ENCODE results near the gene STK10. TPM values are rescaled to one million over a fixed set of nuclear protein-coding genes. Genes with fewer than 3 reads are reported as not detected.
A peak's percentile ranks its signal among the peaks of the same experiment; 100 is the strongest.

The STK10 gene
- total and polyA plus RNA-seq, 2 donors (not counting 1 experiment from before 2014, with no cell fraction given), result 97.9 to 253 TPM

GRCh38 chr5:172063463-172064235 lies 124.4 kb downstream of the STK10 start:
- Histone ChIP-seq H3K9me3 (ENCODE audit: control extremely low read depth in 1 of 3, control insufficient read depth in 2 of 3, insufficient read depth in 1 of 3, low read length in 2 of 3) (peaks cover 0 to 3% (median 0%) of the 10 kb centered on the region in 3 donors), H3K27ac (ENCODE audit: low read length in 2 of 2) (no peak overlapping the region), H3K9ac (ENCODE audit: low read length) (no peak overlapping the region), H4K20me1 (ENCODE audit: control insufficient read depth, insufficient read depth, low read length, poor library complexity, severe bottlenecking) (peaks cover 23% of the 10 kb centered on the region), H3K4me2 (replicated peaks; ENCODE audit: low read depth, low read length, poor library complexity, severe bottlenecking) (no peak overlapping the region), H3K27me3 (replicated peaks in 1 of 4; ENCODE audit: control extremely low read depth in 1 of 4, control insufficient read depth in 3 of 4, insufficient read depth in 4 of 4, low read length in 3 of 4) (no peaks in the 10 kb centered on the region), H3K79me2 (ENCODE audit: control insufficient read depth, insufficient read depth, low read length) (peaks cover 25% of the 10 kb centered on the region), H3K4me3 (ENCODE audit: control extremely low read depth in 1 of 5, extremely low read depth in 1 of 5, insufficient read depth in 1 of 5, low read depth in 2 of 5, low read length in 4 of 5) (no peak overlapping the region), H2AFZ (ENCODE audit: insufficient read depth, low read depth, low read length, poor library complexity, severe bottlenecking) (no peak overlapping the region), H3K36me3 (replicated peaks in 1 of 2; ENCODE audit: control extremely low read depth in 1 of 2, control insufficient read depth in 1 of 2, extremely low read depth in 1 of 2, insufficient read depth in 2 of 2, low read length in 1 of 2) (peaks cover 9 to 70% of the 10 kb centered on the region in 2 experiments), H3K4me1 (ENCODE audit: control insufficient read depth in 2 of 2, insufficient read depth in 2 of 2, low read length in 2 of 2) (peaks cover 3 to 9% of the 10 kb centered on the region in 2 donors)
- DNase-seq (no peak), ATAC-seq (ENCODE audit: low read depth) (no peak)
- Mint-ChIP-seq H3K27me3 (no peaks in the 10 kb centered on the region), H3K27ac (peak overlapping the region; percentile 32), H3K9me3 (ENCODE audit: insufficient read depth) (no peaks in the 10 kb centered on the region), H3K4me3 (no peak overlapping the region), H3K4me1 (peaks cover 15% of the 10 kb centered on the region)
- ChIA-PET CTCF (interaction anchor here (0.6 to 1.0 kb wide), 2 partner anchors 121 to 151 kb away, joined by 3 read pairs; no protein-coding TSS in a partner anchor), POLR2A (no interaction called here)
- no peak for TF ChIP-seq CTCF (IDR thresholded peaks at IDR 0.05)
- TF ChIP-seq EZH2 (IDR thresholded peaks at IDR 0.05; ENCODE audit: borderline replicate concordance, insufficient read depth, low read depth, low read length, poor library complexity, severe bottlenecking), result no peak
- WGBS (ENCODE audit: insufficient coverage), result over 99% methylated on average over 11 of the region's 15 CpGs
- intact Hi-C loops (cut with micrococcal nuclease), result no loop called here

- ChIA-PET POLR2A (interaction anchor here (0.5 to 1.1 kb wide), 4 partner anchors 13 to 150 kb away, joined by 3 to 4 read pairs (median 4); no protein-coding TSS in a partner anchor), CTCF (interaction anchor here (0.7 to 3.0 kb wide), 24 partner anchors 9 to 340 kb away, joined by 3 to 72 read pairs (median 5); partner anchors contain the start of genes FBXW11 and STK10)
- WGBS (ENCODE audit: insufficient coverage), result 95% methylated on average over 2 of the region's 5 CpGs
- Histone ChIP-seq H4K20me1 (ENCODE audit: control insufficient read depth, insufficient read depth, low read length, poor library complexity, severe bottlenecking) (peaks cover 8% of the 10 kb centered on the region), H3K4me3 (ENCODE audit: control extremely low read depth in 1 of 5, extremely low read depth in 1 of 5, insufficient read depth in 1 of 5, low read depth in 2 of 5, low read length in 4 of 5) (no peak overlapping the region), H3K4me2 (replicated peaks; ENCODE audit: low read depth, low read length, poor library complexity, severe bottlenecking) (no peak overlapping the region), H2AFZ (ENCODE audit: insufficient read depth, low read depth, low read length, poor library complexity, severe bottlenecking) (no peak overlapping the region), H3K9ac (ENCODE audit: low read length) (no peak overlapping the region), H3K27ac (ENCODE audit: low read length in 2 of 2) (no peak overlapping the region), H3K36me3 (replicated peaks in 1 of 2; ENCODE audit: control extremely low read depth in 1 of 2, control insufficient read depth in 1 of 2, extremely low read depth in 1 of 2, insufficient read depth in 2 of 2, low read length in 1 of 2) (peaks cover 7 to 85% of the 10 kb centered on the region in 2 experiments), H3K27me3 (replicated peaks in 1 of 4; ENCODE audit: control extremely low read depth in 1 of 4, control insufficient read depth in 3 of 4, insufficient read depth in 4 of 4, low read length in 3 of 4) (no peaks in the 10 kb centered on the region), H3K4me1 (ENCODE audit: control insufficient read depth in 2 of 2, insufficient read depth in 2 of 2, low read length in 2 of 2) (no peaks in the 10 kb centered on the region), H3K79me2 (ENCODE audit: control insufficient read depth, insufficient read depth, low read length) (peaks cover 10% of the 10 kb centered on the region), H3K9me3 (ENCODE audit: control extremely low read depth in 1 of 3, control insufficient read depth in 2 of 3, insufficient read depth in 1 of 3, low read length in 2 of 3) (peaks cover 0 to under 1% (median 0%) of the 10 kb centered on the region in 3 donors)
- H3K27ac Mint-ChIP-seq, result no peak overlapping the region
- H3K27me3 Mint-ChIP-seq, result no peaks in the 10 kb centered on the region
- DNase-seq (peak; percentile 46), ATAC-seq (ENCODE audit: low read depth) (no peak)
- H3K4me3 Mint-ChIP-seq, result no peak overlapping the region
- no peaks in the 10 kb centered on the region for H3K9me3 Mint-ChIP-seq (ENCODE audit: insufficient read depth)
- intact Hi-C loops (cut with micrococcal nuclease), result loop anchor here (1.0 kb wide), 1 partner anchor 147 kb away; no protein-coding TSS in a partner anchor
- no peak for TF ChIP-seq EZH2 (IDR thresholded peaks at IDR 0.05; ENCODE audit: borderline replicate concordance, insufficient read depth, low read depth, low read length, poor library complexity, severe bottlenecking)
- TF ChIP-seq CTCF (IDR thresholded peaks at IDR 0.05), result peak; percentile 67
- no peaks in the 10 kb centered on the region for H3K4me1 Mint-ChIP-seq
Observed at GRCh38 chr5:172059661-172060100, 128.3 kb downstream of the STK10 start.
